ENCODE measurements around the gene PITHD1. TPM values are rescaled to one million over a fixed set of nuclear protein-coding genes. Genes with fewer than 3 reads are reported as not detected.
"Not testable (repeated sequence)": the region's sequence is repeated elsewhere in the genome, so short reads cannot be mapped to it uniquely, and the experiment has no call there.

Gene PITHD1
- total RNA-seq, 2 donors from 2014 or later: 31.9 to 32.3 TPM

DNA sequence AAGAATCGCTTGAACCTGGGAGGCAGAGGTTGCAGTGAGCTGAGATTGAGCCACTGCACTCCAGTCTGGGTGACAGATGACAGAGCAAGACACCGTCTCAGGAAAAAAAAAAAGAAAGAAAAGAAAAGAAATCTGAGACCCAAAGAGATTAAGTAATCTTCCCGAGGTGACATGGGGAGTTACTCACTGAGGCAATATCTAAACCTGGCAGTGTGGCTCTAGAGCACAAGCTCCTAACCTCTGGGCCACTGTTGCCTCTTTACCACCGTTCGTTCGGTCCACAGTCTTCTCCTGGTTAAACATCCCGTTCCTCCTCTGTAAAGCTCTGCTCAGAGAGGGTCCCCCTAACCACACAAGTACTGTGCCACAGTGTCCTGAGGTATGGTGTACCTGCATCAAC, 45.5 kb downstream of the PITHD1 start:
- 85% methylated on average over 7 of the region's 7 CpGs for WGBS, 2 donors
- Histone ChIP-seq H3K4me3 (no peak overlapping the region), H3K27me3 (no peaks in the 10 kb centered on the region), H3K36me3 (replicated peaks in 1 of 2; ENCODE audit: insufficient read depth in 1 of 2, low read depth in 2 of 2) (no peaks in the 10 kb centered on the region), H3K27ac (no peak overlapping the region), H3K9me3 (no peaks in the 10 kb centered on the region), H3K4me1 (peaks cover 10% of the 10 kb centered on the region)
- DNase-seq (no peak), ATAC-seq (no peak)
- TF ChIP-seq CTCF (IDR thresholded peaks at IDR 0.05): no peak
- no peak for TF ChIP-seq POLR2A (IDR thresholded peaks at IDR 0.05)
- intact Hi-C loops (cut with DNase I): no loop called here

DNA sequence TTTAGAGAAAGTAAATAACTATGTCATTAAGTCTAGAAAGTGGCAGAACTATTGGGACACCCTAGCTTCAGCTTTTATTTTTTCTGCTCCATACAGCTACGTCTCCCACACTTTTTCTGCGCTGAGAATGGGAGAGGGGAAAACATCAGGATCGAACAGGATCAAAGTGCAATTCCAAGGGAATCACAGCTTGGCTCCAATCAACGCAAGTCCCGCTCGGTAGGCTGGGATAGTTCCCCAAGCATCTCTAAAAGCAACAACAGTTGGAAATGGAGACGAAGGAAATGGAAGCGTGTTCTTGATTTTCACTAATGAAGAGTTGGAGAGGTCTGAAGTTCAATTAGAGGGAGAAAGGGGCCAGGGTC, 46.5 kb downstream of the PITHD1 start:
- Histone ChIP-seq H3K9me3 (no peaks in the 10 kb centered on the region), H3K27ac (peak overlapping the region; percentile 55 to 94 (median 84)), H3K27me3 (no peaks in the 10 kb centered on the region), H3K4me3 (peak overlapping the region; percentile 72 to 99), H3K4me1 (peaks cover 10% of the 10 kb centered on the region), H3K36me3 (replicated peaks in 1 of 2; ENCODE audit: insufficient read depth in 1 of 2, low read depth in 2 of 2) (no peaks in the 10 kb centered on the region)
- ATAC-seq (no peak), DNase-seq (no peak)
- WGBS, 2 donors: 1 to 2% methylated on average over 8 of the region's 8 CpGs
- intact Hi-C loops (cut with DNase I): no loop called here
- TF ChIP-seq POLR2A (IDR thresholded peaks at IDR 0.05) (no peak), CTCF (IDR thresholded peaks at IDR 0.05) (no peak)

DNA sequence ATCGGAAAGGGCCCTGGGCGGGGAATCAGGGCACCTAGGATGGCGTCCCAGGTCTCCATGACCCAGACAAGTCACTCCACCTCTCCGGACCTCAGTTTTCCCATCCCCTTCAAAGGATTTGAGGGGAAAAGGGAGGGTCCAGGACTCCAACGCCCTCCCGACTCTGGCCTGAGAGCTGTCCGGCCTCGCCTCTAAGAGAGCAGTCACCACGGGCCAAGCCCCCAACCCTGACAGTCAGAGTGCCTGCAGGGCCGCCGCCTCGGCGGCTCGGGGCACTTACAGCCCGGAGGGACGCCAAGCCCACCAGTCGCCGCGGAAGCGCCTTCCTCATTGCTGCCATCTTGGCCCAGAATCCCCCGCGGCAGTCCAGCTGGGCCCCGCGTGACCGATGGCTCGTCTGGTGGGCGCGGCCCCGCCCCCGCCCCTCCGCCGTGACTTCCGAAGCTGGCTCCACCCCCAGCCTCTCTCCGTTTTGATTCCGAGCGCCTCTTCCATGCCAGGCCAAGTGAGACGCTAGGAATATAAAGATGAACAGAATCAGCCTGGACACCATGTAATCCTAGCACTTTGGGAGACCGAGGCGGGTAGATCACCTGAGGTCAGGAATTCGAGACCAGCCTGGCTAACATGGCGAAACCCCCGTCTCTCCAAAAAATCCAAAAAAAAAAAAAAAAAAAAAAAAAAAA, 47.0 kb downstream of the PITHD1 start, which contains the start of gene HMGCL:
TSS of gene HMGCL (minus strand) at position 354 of the 686 bp plus-strand sequence. CDS start at position 340, 14 bp downstream.
- peak within 1 kb of the TSS; percentile 72 to 99 for H3K4me3 ChIP-seq
- intact Hi-C loops (cut with DNase I): no loop called here
- no peaks in the 10 kb centered on the region for H3K36me3 ChIP-seq (replicated peaks in 1 of 2; ENCODE audit: insufficient read depth in 1 of 2, low read depth in 2 of 2)
- H3K4me1 ChIP-seq: peaks cover 10% of the 10 kb centered on the region
- ATAC-seq (peak; percentile 99), DNase-seq (peak; percentile 88 to 96 (median 92))
- H3K9me3 ChIP-seq: no peaks in the 10 kb centered on the region
- H3K27me3 ChIP-seq: no peaks in the 10 kb centered on the region
- TF ChIP-seq POLR2A (IDR thresholded peaks at IDR 0.05): peak; percentile 74 to 92 (median 91)
- TF ChIP-seq CTCF (IDR thresholded peaks at IDR 0.05): peak in 1 of 7 experiments; percentile 8
- WGBS, 2 donors: 0 to 4% methylated on average over 5 to 35 of the region's 42 CpGs
- peak within 1 kb of the TSS; percentile 55 to 94 (median 84) for H3K27ac ChIP-seq

- H3K4me3 ChIP-seq: peak overlapping the region in 1 of 2 donors; percentile 99
- H3K36me3 ChIP-seq (replicated peaks in 1 of 2; ENCODE audit: insufficient read depth in 1 of 2, low read depth in 2 of 2): no peaks in the 10 kb centered on the region
- no peaks in the 10 kb centered on the region for H3K9me3 ChIP-seq
- TF ChIP-seq CTCF (IDR thresholded peaks at IDR 0.05): no peak
- no peak for TF ChIP-seq POLR2A (IDR thresholded peaks at IDR 0.05)
- DNase-seq: no peak
- peak; percentile 10 for ATAC-seq
- no peaks in the 10 kb centered on the region for H3K27me3 ChIP-seq
- H3K27ac ChIP-seq: peak overlapping the region in 3 of 4 donors; percentile 78 to 94 (median 90)
- intact Hi-C loops (cut with DNase I): no loop called here
- H3K4me1 ChIP-seq: peaks cover 10% of the 10 kb centered on the region
- 44 to 49% methylated on average over 23 to 24 of the region's 24 CpGs for WGBS, 2 donors
Measured at GRCh38 chr1:23825762-23826522, 47.7 kb downstream of the PITHD1 start.

DNA sequence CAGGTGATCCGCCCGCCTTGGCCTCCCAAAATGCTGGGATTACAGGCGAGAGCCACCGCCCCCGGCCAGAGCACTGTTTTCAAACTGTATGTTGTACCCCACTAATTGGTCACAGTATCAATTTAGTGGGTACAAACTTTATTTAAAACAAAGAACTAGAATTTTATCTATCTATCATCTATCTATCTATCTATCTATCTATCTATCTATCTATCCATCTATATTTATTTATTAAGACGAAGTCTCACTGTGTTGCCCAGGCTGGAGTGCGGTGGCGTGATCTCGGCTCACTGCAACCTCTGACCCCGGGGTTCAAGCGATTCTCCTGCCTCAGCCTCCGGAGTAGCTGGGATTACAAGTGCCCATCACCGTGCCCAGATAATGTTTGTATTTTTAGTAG, 48.4 kb downstream of the PITHD1 start:
- H3K27ac ChIP-seq; ATAC-seq; intact Hi-C loops (cut with DNase I); DNase-seq; H3K4me3 ChIP-seq; H3K27me3 ChIP-seq; H3K9me3 ChIP-seq; H3K36me3 ChIP-seq (replicated peaks in 1 of 2; ENCODE audit: insufficient read depth in 1 of 2, low read depth in 2 of 2): not testable (repeated sequence)
- H3K4me1 ChIP-seq: peaks cover 10% of the 10 kb centered on the region
- 91% methylated on average over 13 of the region's 13 CpGs for WGBS, 2 donors
